ENCODE results near the gene WDR46. TPM values are rescaled to one million over a fixed set of nuclear protein-coding genes. Genes with fewer than 3 reads are reported as not detected.

The WDR46 gene
- total and polyA plus RNA-seq, 10 of the 15 experiments (the other 5 are each of a cell fraction or from before 2014, with no cell fraction given) = 10.1 to 147 (median 86.0) TPM

DNA sequence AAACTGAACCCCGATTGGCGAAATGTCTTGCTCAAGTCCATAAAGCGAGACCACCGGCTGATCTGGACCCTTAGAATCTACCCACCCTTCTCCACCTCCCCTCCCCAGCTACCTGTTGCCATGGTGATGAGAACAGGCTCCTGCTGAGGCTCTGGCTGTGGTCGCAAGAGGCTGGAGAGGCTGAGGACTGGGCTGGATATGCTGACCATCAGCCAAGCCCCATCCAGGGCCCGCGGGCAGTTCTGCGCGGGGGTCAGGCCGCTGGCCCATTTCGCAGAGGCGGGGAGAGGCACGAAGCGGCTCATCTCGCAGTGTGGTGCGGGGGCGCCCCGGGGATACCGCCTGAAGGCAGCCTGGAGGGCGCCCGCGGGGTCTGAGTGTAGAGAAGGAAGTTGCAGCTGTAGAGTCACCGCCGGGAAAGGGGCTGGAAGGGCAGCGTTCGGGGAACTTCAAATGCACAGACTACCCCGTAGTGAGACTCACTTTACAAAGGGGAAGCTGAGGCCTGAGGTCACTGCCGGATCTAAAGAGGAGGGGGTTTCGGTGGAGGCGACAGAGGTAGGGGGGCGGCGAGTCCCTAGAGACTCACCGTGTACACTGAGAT is 24.2 kb upstream of the WDR46 start:
- no peak for FAIRE-seq
- Histone ChIP-seq H3K27me3 (replicated peaks in 1 of 2; ENCODE audit: control insufficient read depth in 2 of 2, insufficient read depth in 2 of 2, low read length in 1 of 2) (no peaks in the 10 kb centered on the region), H3K9me3 (replicated peaks; ENCODE audit: control insufficient read depth, insufficient read depth, low read length) (no peaks in the 10 kb centered on the region), H3K27ac (ENCODE audit: control insufficient read depth, insufficient read depth) (peak overlapping the region; percentile 96), H3K4me2 (ENCODE audit: control insufficient read depth, insufficient read depth) (peak overlapping the region; percentile 77), H3K36me3 (ENCODE audit: control insufficient read depth in 2 of 2, insufficient read depth in 2 of 2, low read length in 1 of 2) (peaks cover 0 to 4% of the 10 kb centered on the region in 2 experiments; a peak in 2 of 4 replicates), H4K20me1 (ENCODE audit: control insufficient read depth, insufficient read depth) (no peaks in the 10 kb centered on the region), H3K4me3 (peak overlapping the region; percentile 99), H3K9ac (ENCODE audit: control insufficient read depth, insufficient read depth, low read length) (peak overlapping the region; percentile 97), H2AFZ (ENCODE audit: control insufficient read depth, low read depth, low read length) (no peak overlapping the region; the same call in 1 of the 2 replicates), H3K79me2 (ENCODE audit: control insufficient read depth, insufficient read depth, low read length) (peaks cover 61% of the 10 kb centered on the region), H3K4me1 (ENCODE audit: control insufficient read depth, insufficient read depth, low read length) (peaks cover 20% of the 10 kb centered on the region)
- ChIA-PET CTCF (interaction anchor here (0.5 to 4.7 kb wide), 6 partner anchors 13 to 118 kb away, joined by 3 to 30 read pairs (median 6); partner anchors contain the start of genes B3GALT4 and RGL2), SMC1A (ENCODE audit: uncharacterized antibody, unreplicated experiment) (interaction anchor here (0.7 to 2.1 kb wide), 3 partner anchors 16 to 129 kb away, joined by 3 to 7 read pairs (median 3); partner anchors contain the start of gene WDR46), RAD21 (ENCODE audit: unreplicated experiment) (interaction anchor here (0.7 to 2.1 kb wide), 7 partner anchors 8 to 36 kb away, joined by 3 to 7 read pairs (median 3); partner anchors contain the start of genes B3GALT4, PFDN6, RGL2 and WDR46), POLR2A (interaction anchor here (0.6 to 4.5 kb wide), 11 partner anchors 8 to 266 kb away, joined by 3 to 41 read pairs (median 4); partner anchors contain the start of genes B3GALT4, PFDN6, RGL2 and RPS18)
- intact Hi-C loops (cut with micrococcal nuclease; ENCODE audit: unreplicated experiment) (no loop called here), in situ Hi-C loops (cut with MboI) (no loop called here)
- ATAC-seq = peak; percentile 14
- no peak for DNase-seq (ENCODE audit: low read depth, low spot score)
- 1% methylated on average over 31 of the region's 33 CpGs for WGBS (ENCODE audit: insufficient coverage, insufficient replicate concordance, low lambda C conversion rate, missing lambda C conversion rate)
- TSS peak; percentile 74 for BruUV-seq (replicated peaks)
- TF ChIP-seq MTA3 (IDR thresholded peaks at IDR 0.05; ENCODE audit: borderline replicate concordance, low read length) = 0 out of 2 replicates have a peak, but pooled peaks have one; percentile 34
- TF ChIP-seq SMAD1 (IDR thresholded peaks at IDR 0.05; ENCODE audit: low read depth, partially characterized antibody) = no peak
- TF ChIP-seq, protein P1, sequence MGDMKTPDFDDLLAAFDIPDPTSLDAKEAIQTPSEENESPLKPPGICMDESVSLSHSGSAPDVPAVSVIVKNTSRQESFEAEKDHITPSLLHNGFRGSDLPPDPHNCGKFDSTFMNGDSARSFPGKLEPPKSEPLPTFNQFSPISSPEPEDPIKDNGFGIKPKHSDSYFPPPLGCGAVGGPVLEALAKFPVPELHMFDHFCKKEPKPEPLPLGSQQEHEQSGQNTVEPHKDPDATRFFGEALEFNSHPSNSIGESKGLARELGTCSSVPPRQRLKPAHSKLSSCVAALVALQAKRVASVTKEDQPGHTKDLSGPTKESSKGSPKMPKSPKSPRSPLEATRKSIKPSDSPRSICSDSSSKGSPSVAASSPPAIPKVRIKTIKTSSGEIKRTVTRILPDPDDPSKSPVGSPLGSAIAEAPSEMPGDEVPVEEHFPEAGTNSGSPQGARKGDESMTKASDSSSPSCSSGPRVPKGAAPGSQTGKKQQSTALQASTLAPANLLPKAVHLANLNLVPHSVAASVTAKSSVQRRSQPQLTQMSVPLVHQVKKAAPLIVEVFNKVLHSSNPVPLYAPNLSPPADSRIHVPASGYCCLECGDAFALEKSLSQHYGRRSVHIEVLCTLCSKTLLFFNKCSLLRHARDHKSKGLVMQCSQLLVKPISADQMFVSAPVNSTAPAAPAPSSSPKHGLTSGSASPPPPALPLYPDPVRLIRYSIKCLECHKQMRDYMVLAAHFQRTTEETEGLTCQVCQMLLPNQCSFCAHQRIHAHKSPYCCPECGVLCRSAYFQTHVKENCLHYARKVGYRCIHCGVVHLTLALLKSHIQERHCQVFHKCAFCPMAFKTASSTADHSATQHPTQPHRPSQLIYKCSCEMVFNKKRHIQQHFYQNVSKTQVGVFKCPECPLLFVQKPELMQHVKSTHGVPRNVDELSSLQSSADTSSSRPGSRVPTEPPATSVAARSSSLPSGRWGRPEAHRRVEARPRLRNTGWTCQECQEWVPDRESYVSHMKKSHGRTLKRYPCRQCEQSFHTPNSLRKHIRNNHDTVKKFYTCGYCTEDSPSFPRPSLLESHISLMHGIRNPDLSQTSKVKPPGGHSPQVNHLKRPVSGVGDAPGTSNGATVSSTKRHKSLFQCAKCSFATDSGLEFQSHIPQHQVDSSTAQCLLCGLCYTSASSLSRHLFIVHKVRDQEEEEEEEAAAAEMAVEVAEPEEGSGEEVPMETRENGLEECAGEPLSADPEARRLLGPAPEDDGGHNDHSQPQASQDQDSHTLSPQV (IDR thresholded peaks at IDR 0.05) = no peak
- TF ChIP-seq FOXM1 (IDR thresholded peaks at IDR 0.05; ENCODE audit: low read depth, low read length) = no peak
- no peak for TF ChIP-seq E2F8 (IDR thresholded peaks at IDR 0.05; ENCODE audit: low read depth, partially characterized antibody)
- no peak for TF ChIP-seq CREB1 (IDR thresholded peaks at IDR 0.05; ENCODE audit: low read depth)
- peak in 1 of 2 experiments; percentile 71; a peak in 1 of 3 replicates for TF ChIP-seq EGR1 (IDR thresholded peaks at IDR 0.05; ENCODE audit: borderline replicate concordance in 1 of 2, low read depth in 2 of 2, low read length in 2 of 2)
- no peak for TF ChIP-seq CEBPZ (IDR thresholded peaks at IDR 0.05; ENCODE audit: low read depth, low read length)

Measured in GM12878 (cell line).